Kidney capillary endothelial cell (primary cell): ENCODE measurements around the gene ANTXR2.
"Not testable (repeated sequence)": the region's sequence is repeated elsewhere in the genome, so short reads cannot be mapped to it uniquely, and the experiment has no call there.

ENCODE experiments used
- DNase-seq: peaks from one replicate; pipeline ENCODE4 v3.0.0-alpha.2; 2018; ENCODE audit warnings: low spot score

The ANTXR2 gene

GRCh38 chr4:79913581-79913980 lies 159.4 kb downstream of the ANTXR2 start:
- no peak for DNase-seq

GRCh38 chr4:79907001-79907400 lies 166.0 kb downstream of the ANTXR2 start:
- DNase-seq, result no peak

- no peak for DNase-seq
Measured at GRCh38 chr4:79906303-79906702, 166.7 kb downstream of the ANTXR2 start.

DNA sequence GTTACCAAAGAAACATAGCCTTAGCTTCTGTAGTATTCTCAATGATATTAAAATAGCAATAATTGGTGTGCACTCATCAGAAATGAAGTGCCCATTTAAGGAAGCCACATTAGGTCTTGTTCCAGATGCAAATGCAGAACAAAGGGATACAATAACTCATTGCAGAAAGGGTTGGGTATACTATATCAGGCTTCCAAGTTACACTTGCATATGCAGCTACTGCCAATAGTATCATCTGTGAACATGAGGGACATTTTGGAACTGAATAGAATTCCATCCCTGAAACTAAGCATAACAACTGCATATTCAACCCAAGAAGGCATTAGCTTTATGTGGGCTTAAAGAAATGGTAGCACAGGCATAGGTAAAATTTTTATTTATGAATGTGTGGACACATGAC lies 167.8 kb downstream of the ANTXR2 start:
- no peak for DNase-seq

GRCh38 chr4:79904331-79904730 lies 168.7 kb downstream of the ANTXR2 start:
- no peak for DNase-seq

- DNase-seq, result no peak
Measured at GRCh38 chr4:79900182-79900581, 172.8 kb downstream of the ANTXR2 start.

DNA sequence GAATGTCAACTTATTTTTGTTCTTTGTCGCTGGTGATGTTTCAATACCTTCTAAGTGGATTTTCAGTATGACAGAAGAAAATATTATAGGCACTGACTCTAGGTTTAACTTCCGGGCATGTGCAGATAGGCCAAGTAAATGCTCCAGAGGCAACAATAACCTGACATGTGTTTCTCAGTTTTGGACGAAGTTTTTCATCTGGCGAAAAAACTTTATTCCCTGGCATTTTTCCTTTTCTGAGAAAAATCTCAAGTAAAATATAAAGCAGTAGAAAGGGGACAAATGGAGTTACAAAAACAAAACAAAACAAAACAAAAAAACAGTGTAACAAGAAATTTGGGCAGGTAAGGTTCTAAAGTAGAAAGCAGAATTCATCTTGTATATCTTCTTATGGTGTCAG lies 173.5 kb downstream of the ANTXR2 start:
- no peak for DNase-seq

- no peak for DNase-seq
Measured at GRCh38 chr4:79898055-79898454, 175.0 kb downstream of the ANTXR2 start.

DNA sequence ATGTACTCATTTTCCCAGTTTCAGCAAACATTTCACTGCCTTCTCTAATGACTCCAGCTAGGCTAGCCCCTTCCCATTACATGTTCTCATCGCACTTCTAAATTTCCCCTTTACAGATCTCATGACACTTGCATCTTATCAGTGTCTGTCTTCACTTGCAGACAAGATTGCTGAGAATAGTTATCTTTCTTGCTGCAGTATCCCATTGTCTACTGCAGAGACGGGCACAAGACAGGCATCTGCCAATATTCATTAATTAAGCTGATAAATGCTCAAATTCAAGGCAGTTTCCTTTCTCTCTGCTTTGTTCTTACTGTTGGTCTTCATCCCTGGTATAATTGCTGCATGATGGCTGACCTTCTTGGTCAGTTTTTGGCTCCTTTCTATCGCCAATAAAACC lies 175.9 kb downstream of the ANTXR2 start:
- no peak for DNase-seq

DNA sequence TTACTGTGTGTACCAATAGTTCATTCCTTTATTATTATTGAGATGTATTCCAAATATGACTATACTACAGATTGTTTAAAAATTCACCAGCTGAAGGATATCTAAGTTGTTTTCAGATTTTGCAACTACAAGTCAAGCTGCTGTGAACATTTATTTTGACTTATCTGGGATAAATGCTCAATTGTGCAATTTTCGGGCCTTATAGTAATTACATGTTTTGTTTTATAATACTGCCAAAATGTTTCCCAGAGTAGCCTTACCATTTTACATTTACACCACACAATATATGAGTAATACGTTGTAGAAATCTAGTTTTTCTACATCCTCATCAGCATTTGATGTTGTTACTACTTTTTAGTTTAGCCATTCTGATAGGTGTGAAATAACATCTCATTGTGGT lies 179.6 kb downstream of the ANTXR2 start:
- no peak for DNase-seq

DNA sequence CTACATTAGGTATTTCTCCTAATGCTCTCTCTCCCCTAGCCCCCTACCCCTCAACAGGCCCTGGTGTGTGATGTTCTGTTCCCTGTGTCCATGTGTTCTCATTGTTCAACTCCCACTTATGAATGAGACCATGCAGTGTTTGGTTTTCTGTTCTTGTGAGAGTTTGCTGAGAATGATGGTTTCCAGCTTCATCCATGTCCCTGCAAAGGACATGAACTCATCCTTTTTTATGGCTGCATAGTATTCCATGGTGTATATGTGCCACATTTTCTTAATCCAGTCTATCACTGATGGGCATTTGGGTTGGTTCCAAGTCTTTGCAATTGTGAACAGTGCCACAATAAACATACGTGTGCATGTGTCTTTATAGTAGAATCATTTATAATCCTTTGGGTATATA lies 184.0 kb downstream of the ANTXR2 start:
- not testable (repeated sequence) for DNase-seq

DNA sequence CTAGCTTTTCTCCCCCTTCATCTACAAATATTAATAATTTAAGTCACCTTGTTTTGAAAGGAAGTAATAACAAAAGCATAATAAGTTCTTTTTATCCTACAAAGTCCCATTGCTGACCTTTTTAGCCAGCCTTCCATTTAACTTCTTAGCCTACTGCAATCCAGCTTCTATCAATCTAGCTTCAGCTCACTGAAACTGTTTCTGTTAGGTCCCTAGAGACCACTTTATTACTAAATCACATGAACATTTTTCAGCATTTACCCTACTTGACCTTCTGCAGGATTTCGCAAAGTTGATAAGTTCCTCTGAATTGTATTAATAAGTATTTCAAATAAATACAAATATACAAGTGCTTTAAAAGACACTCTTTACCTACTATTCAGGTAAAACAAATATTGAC lies 186.5 kb downstream of the ANTXR2 start:
- DNase-seq, result no peak

- no peak for DNase-seq
Measured at GRCh38 chr4:79886021-79886420, 187.0 kb downstream of the ANTXR2 start.

- no peak for DNase-seq
Measured at GRCh38 chr4:79883290-79883689, 189.7 kb downstream of the ANTXR2 start.

DNA sequence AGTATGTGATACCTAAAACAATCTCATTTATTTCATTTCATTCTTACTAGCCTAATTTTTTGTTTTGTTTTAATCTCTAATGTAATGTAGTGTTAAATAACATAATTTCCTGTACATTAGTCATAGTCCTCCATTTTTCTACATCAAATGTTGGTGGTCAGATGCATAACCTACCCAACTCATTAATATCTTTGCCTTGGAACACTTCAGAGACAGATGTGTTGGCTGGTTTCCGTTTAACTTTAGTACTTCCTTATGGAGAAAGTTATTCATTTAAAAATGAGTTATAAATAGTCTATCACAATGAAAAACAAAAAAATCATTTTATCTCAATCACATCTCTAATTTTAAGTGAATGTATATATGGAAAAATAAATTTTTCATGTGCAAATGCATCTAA lies 190.2 kb downstream of the ANTXR2 start:
- no peak for DNase-seq

GRCh38 chr4:79881407-79881806 lies 191.6 kb downstream of the ANTXR2 start:
- no peak for DNase-seq

DNA sequence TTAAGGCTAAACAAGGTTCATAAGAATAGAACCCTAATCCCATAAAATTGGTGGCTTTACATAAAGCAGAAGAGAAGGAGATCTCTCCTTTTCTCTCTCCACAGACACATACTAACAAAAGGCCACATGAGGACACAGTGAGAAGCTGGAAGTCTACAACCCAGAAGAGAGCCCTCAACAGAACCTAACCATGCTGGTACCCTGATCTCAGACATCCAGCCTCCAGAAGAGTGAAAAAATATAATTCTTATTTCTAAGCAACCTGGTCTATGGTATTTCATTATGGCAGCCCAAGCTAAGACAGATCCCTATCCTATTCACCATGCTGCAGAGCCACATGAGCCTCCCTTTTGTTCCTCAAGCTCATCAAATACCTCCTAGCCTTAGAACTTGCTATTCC lies 195.5 kb downstream of the ANTXR2 start:
- no peak for DNase-seq

GRCh38 chr4:79875344-79875899 lies 197.6 kb downstream of the ANTXR2 start:
- DNase-seq, result no peak

GRCh38 chr4:79874197-79874596 lies 198.8 kb downstream of the ANTXR2 start:
- DNase-seq, result no peak

GRCh38 chr4:79872738-79873137 lies 200.3 kb downstream of the ANTXR2 start:
- DNase-seq, result no peak

- no peak for DNase-seq
Measured at GRCh38 chr4:79871961-79872360, 201.1 kb downstream of the ANTXR2 start.

DNA sequence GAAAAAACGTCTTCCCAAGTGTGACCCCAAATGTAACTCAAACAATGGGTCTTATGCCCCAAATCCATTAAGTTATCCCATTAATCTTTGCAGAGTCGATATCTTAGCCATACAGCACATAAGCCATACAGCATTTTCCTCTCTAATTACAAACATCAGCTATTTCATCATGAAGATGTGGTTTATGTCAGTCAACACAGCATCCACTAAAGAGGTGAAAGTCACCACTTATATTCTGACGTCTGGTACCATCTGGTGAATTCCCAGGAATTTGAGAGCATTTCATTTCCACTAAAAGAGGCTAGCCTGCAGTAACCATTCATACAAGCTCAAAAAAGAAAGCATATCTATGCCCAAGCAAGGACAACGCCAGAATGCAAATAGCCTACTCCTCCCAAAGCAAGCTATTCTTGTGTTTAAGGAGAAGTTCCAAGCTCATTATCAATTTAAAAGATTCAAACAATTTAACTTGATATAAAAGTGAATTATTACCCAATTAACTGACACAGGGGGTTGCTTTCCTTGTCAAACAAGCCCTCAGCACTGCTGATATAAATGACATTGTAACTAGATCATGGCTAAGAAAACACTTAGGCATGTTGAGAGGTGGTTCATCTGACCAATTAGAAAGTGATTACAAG lies 203.3 kb downstream of the ANTXR2 start:
- DNase-seq, result no peak

DNA sequence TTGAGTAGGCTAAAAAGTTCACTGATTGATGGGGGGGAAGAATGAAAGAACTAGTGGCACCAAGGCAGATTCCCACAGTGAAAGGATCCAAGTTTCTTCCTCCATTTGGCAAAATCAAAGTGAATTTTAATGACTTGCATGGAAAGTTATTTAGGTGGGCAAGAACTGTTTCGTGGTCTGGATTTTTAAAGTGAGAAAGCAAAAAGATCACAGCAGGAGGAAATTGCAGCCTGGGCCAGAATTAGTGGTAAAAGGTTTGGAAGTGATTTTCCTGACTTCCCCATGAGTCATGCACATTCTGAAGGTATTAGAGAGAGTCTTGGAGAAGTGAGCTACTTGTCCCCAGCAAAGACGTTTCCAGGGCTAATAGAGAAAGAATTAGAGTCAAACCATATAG lies 207.8 kb downstream of the ANTXR2 start:
- DNase-seq, result peak; percentile 2

DNA sequence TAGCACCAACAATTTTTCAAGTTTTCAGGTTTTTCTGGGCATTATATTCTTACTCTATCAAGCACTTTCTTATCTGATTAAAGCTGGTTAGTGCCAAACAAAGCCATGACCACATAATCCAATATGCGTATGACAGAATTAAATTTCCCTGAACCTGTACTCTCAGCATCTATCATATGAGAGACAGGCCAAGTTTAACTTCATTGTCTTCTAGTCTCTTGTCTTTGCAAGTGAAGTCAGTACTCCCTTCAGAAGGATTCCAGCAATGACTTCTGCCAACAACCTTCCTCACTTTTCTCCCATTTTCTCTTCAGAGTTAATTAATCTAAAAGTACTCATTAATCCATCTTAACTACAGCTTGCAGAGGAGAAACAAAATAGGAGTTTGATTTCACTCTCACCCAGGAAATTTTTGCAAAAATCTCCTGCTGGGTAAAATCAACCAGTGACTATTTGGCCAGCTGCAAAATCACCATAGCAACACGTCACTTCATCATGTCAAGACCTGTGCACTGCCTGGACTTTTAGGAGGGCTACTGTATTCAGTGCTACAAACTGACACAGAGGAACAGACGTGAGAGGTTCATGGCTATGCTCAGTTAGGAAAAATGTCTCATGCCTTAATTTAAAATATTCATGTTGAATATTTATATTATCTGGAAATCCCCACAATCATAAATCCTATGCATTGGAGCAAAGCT lies 208.4 kb downstream of the ANTXR2 start:
- no peak for DNase-seq
